A204.1 (cell line): Measurements from ENCODE around the gene S100A16.
"Not testable (repeated sequence)": the region's sequence is repeated elsewhere in the genome, so short reads cannot be mapped to it uniquely, and the experiment has no call there.

ENCODE experiments used
- FAIRE-seq: peaks from 2 replicates; lab custom pipeline; 2012; peaks lifted over from hg19 to GRCh38; lab: Jason Lieb, UNC

S100A16 gene

DNA sequence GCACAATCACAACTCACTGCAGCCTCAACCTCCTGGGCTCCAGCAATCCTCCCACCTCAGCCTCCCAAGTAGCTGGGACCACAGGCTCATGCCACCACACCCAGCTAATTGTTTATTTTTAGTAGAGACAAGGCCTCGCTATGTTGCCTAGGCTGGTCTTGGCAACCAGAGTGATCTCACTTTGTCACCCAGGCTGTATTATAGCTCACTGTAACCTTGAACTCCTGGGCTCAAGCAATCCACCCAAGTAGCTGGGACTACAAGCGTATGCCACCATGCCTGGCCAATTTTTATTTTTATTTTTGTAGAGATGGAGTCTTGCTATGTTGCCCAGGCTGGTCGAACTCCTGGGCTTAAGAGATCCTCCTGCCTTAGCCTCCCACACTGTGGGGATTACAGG lies 50.9 kb downstream of the S100A16 start:
- FAIRE-seq = not testable (repeated sequence)

DNA sequence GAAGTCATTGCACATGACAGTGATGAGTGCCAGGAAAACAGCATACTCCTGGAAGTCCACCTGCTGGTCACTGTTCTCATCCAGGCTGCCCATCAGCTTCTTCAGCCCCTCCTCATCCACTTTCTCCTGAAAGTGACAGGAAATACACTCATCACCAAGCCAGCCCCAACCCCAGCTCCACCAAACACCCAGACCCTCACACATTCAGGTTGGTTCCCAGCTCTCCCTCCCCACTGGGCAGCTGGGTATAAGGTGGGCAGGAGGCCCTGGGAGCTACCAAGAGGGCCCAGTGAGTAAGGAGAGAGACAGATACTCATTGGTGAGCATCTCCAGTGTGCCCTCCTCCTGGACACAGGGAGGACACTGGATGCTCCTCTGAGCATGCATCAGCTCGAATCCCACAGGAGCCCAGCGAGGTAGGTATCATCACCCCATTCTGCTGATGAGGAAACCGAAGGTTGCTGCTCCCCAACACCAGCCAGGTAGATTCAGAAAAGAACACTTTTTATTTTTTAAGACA lies 51.4 kb downstream of the S100A16 start:
- FAIRE-seq = no peak

DNA sequence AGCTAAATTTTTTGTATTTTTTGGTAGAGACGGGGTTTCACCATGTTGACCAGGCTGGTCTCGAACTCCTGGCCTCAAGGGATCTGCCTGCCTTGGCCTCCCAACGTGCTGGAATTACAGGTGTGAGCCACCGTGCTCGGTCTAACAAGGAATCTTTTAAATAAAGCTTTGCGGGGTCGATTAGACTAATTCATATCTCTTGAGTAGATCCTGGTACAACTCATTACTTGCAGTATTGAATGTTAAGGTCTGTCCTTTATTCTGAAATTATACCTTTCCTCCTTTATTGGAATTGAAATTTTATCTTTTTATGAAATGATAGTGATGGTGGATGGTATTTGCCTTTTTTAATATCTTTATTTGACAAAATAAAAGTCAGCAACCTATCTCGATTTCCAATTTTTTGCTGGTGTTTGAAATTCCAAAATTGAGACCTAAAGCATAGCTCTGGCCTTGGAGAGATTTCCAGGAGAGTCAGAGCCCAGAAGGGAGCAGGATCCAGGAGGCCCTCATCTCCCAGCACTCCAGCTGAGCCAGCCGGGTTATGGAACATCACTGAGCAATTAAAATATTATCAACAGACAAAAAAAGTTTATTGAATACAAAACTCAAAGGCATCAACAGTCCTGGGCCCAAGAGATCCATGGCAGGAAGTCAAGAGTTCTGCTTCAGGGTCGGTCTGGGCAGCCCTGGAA lies 52.0 kb downstream of the S100A16 start:
- no peak for FAIRE-seq

DNA sequence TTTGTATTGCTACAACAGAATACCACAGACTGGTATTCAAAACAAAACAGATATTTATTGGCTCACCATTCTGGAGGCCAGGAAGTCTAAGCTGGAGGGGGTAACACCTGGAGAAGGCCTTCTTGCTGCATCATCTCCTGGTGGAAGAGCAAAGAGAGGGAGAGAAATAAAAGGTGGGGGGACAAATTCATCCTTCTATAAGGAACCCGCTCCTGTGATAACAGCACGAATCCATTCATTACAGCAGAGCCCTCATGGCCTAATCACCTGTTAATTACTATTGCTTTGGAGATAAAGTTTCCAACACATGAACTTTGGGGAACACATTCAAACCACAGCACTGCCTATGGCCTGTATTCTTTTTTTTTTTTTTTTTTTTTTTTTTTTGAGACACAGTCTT lies 52.7 kb downstream of the S100A16 start:
- no peak for FAIRE-seq

DNA sequence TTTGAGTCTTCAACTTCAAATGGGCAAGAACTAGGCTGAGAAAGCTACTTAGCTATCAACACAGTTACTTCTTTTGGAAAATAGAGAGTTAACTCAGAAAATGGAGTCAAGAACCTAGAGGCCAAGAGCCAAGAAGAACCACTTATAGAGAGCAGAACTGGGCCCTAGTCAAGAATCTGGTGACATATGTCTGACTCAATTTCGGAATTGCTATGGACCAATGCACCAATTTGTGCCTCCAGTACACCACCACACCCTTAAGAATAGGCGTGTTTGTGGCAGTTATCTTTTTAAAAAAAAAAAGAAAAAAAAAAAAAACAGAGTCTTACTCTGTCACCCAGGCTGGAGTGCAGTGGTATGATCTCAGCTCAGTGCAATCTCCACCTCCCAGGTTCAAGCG lies 55.1 kb downstream of the S100A16 start:
- FAIRE-seq = no peak
